MM.1S (cell line): ENCODE results near the gene DAAM2.

Experiments used
- DNase-seq: peaks from one replicate; pipeline ENCODE4 v3.0.0-alpha.2; 2015
- H2AFZ ChIP-seq: fragments of 300-600 bp; sonication (generic); 2 replicates; pipeline ENCODE4 v1.6.0; 2016; ENCODE audit warnings: antibody characterized with exemption, low read length
- H3F3A ChIP-seq: fragments of 300-600 bp; sonication (generic); 2 replicates; pipeline ENCODE4 v1.6.1; 2016; ENCODE audit warnings: mild to moderate bottlenecking, antibody characterized with exemption, low read length, moderate library complexity, mixed read lengths; ENCODE audit not compliant: insufficient read depth
- H3K27ac ChIP-seq: fragments of 300-600 bp; sonication (generic); 2 replicates; pipeline ENCODE4 v1.5.1; 2016; ENCODE audit warnings: mild to moderate bottlenecking, low read length
- H3K27me3 ChIP-seq: fragments of 300-600 bp; sonication (generic); replicated peaks from 2 replicates; pipeline ENCODE4 v1.6.0; 2016; ENCODE audit warnings: low read length; ENCODE audit not compliant: insufficient read depth
- H3K36me3 ChIP-seq: fragments of 300-600 bp; sonication (generic); replicated peaks from 2 replicates; pipeline ENCODE4 v1.6.1; 2016; ENCODE audit warnings: mild to moderate bottlenecking, low read length, mixed read lengths; ENCODE audit not compliant: insufficient read depth
- H3K4me1 ChIP-seq: fragments of 300-600 bp; sonication (generic); 2 replicates; pipeline ENCODE4 v1.6.1; 2016; ENCODE audit warnings: low read length, mixed read lengths
- H3K4me2 ChIP-seq: fragments of 300-600 bp; sonication (generic); 2 replicates; pipeline ENCODE4 v1.6.0; 2016; ENCODE audit warnings: low read depth, low read length
- H3K4me3 ChIP-seq: fragments of 300-600 bp; sonication (generic); 2 replicates; pipeline ENCODE4 v1.5.1; 2016; ENCODE audit warnings: low read length, mixed read lengths
- H3K79me2 ChIP-seq: fragments of 300-600 bp; sonication (generic); 2 replicates; pipeline ENCODE4 v1.6.1; 2016; ENCODE audit warnings: mixed run types, low read length, mixed read lengths
- H3K9ac ChIP-seq: fragments of 300-600 bp; sonication (generic); 2 replicates; pipeline ENCODE4 v1.6.1; 2016; ENCODE audit warnings: low read length, mixed read lengths
- H3K9me2 ChIP-seq: fragments of 300-600 bp; sonication (generic); replicated peaks from 2 replicates; pipeline ENCODE4 v1.6.1; 2016; ENCODE audit warnings: mild to moderate bottlenecking, low read length, mixed read lengths; ENCODE audit not compliant: insufficient read depth
- H3K9me3 ChIP-seq: fragments of 300-600 bp; sonication (generic); replicated peaks from 2 replicates; pipeline ENCODE4 v1.6.1; 2016; ENCODE audit warnings: mild to moderate bottlenecking, low read length, mixed read lengths; ENCODE audit not compliant: insufficient read depth
- H4K20me1 ChIP-seq: fragments of 300-600 bp; sonication (generic); 2 replicates; pipeline ENCODE4 v1.6.1; 2016; ENCODE audit warnings: mild to moderate bottlenecking, low read length, moderate library complexity, mixed read lengths; ENCODE audit not compliant: insufficient read depth
- EZH2 ChIP-seq: fragments of 300-600 bp; sonication (generic); optimal IDR thresholded peaks from 2 replicates; pipeline ENCODE3; 2017; ENCODE audit warnings: low read depth, mild to moderate bottlenecking, antibody characterized with exemption, low read length, mixed read lengths
- EZH2phosphoT487 ChIP-seq: fragments of 300-600 bp; sonication (generic); IDR thresholded peaks from 2 replicates; pipeline ENCODE4 v1.6.1; 2018; ENCODE audit warnings: antibody characterized with exemption, low read length
- TF ChIP-seq, protein P1 (sequence below): fragments of 300-600 bp; sonication (generic); IDR thresholded peaks from 2 replicates; pipeline ENCODE4 v1.5.1; 2016; ENCODE audit warnings: antibody characterized with exemption, low read length, mixed read lengths

DAAM2 gene

DNA sequence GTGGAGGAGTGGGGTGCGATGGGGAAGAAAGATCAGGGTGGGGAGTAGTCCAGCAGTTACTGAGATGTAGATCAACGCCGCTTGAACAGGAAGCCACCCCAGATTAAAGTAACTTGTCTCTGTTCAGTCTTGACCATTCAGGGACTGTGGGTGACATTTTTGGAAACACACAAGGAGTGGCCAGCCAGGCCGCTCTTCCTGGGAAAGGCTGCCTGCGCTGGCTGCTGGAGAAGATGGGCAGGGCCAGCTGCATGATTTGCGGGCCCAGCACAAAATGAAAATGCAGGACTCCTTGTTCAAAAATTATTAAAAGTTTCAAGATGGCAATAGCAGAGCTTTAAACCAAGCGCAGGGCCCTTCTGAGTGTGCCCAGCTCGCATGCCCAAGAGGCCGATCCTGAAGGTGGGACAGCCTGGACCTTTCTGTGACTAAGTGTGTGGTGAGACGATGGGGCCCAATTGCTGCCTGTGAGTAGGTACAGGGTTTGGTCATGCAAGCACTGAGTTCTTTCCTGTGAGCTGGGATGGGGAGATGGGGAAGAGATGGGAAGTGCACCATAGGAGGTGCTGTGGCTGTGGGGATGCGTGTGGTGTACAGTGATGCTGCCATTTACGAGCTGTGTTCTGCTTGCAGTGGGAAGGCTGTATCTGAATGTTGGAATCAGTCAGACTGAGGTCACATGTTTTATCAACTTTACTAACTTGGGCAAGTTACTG is 51.3 kb downstream of the DAAM2 start:
- Histone ChIP-seq H2AFZ (no peak overlapping the region), H3K36me3 (no peaks in the 10 kb centered on the region), H3K9me3 (no peaks in the 10 kb centered on the region), H3K4me1 (no peaks in the 10 kb centered on the region), H3F3A (no peaks in the 10 kb centered on the region), H3K9me2 (no peaks in the 10 kb centered on the region), H3K27me3 (no peaks in the 10 kb centered on the region), H3K4me2 (no peak overlapping the region), H4K20me1 (no peaks in the 10 kb centered on the region), H3K4me3 (no peak overlapping the region), H3K79me2 (no peaks in the 10 kb centered on the region), H3K9ac (no peak overlapping the region), H3K27ac (no peak overlapping the region)
- TF ChIP-seq EZH2phosphoT487 (no peak), EZH2 (no peak)
- TF ChIP-seq, protein P1, sequence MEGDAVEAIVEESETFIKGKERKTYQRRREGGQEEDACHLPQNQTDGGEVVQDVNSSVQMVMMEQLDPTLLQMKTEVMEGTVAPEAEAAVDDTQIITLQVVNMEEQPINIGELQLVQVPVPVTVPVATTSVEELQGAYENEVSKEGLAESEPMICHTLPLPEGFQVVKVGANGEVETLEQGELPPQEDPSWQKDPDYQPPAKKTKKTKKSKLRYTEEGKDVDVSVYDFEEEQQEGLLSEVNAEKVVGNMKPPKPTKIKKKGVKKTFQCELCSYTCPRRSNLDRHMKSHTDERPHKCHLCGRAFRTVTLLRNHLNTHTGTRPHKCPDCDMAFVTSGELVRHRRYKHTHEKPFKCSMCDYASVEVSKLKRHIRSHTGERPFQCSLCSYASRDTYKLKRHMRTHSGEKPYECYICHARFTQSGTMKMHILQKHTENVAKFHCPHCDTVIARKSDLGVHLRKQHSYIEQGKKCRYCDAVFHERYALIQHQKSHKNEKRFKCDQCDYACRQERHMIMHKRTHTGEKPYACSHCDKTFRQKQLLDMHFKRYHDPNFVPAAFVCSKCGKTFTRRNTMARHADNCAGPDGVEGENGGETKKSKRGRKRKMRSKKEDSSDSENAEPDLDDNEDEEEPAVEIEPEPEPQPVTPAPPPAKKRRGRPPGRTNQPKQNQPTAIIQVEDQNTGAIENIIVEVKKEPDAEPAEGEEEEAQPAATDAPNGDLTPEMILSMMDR, result no peak
- DNase-seq, result no peak

DNA sequence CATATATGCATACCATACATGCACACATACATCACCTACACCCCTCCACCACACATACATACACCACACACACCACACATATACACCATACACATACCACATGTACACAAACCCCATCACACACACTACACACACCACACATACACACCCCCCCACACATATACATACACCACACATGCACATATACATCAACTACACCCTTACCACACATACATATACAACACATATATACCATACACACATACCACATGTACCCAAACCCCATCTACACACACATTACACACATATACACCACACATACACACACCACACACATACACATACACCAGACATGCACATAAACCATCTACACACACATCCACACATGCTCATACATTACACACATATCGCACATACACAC is 52.7 kb downstream of the DAAM2 start:
- Histone ChIP-seq H3K79me2 (no peaks in the 10 kb centered on the region), H3K4me2 (no peak overlapping the region), H3K9me2 (no peaks in the 10 kb centered on the region), H3K27ac (no peak overlapping the region), H3K4me1 (no peaks in the 10 kb centered on the region), H3K4me3 (no peak overlapping the region), H3K9ac (no peak overlapping the region), H3K36me3 (no peaks in the 10 kb centered on the region), H3K9me3 (no peaks in the 10 kb centered on the region), H2AFZ (no peak overlapping the region), H4K20me1 (no peaks in the 10 kb centered on the region), H3K27me3 (no peaks in the 10 kb centered on the region), H3F3A (no peaks in the 10 kb centered on the region)
- DNase-seq, result no peak
- TF ChIP-seq, protein P1, result no peak
- TF ChIP-seq EZH2phosphoT487 (no peak), EZH2 (no peak)

DNA sequence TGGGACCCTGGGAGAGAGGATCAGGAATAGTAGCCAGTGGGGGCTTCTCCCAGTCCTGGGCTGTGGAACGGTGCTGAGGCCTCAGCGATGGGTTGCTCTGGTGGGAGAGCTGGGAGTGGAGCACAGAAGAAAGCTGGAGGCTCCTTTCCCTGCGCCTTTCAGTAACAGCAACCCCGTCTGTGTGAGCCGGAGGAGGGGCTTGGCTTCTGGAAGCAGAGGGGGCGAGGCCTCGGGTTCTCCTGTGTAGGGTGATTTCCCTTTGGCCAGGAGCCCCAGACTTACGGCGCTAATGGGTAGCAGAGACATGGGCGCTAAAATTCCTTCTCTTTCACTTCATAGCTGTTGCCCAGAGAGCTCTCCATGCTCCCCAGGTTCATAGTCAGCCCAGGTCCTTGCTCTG is 55.0 kb downstream of the DAAM2 start:
- no peak overlapping the region for H3K4me2 ChIP-seq
- no peaks in the 10 kb centered on the region for H3K4me1 ChIP-seq
- no peaks in the 10 kb centered on the region for H3K36me3 ChIP-seq
- no peaks in the 10 kb centered on the region for H3K9me3 ChIP-seq
- H3K79me2 ChIP-seq, result no peaks in the 10 kb centered on the region
- H3K9ac ChIP-seq, result no peak overlapping the region
- H3K27ac ChIP-seq, result no peak overlapping the region
- DNase-seq, result no peak
- no peaks in the 10 kb centered on the region for H3F3A ChIP-seq
- TF ChIP-seq EZH2phosphoT487, result no peak
- TF ChIP-seq, protein P1, result no peak
- no peaks in the 10 kb centered on the region for H3K27me3 ChIP-seq
- H3K9me2 ChIP-seq, result no peaks in the 10 kb centered on the region
- H3K4me3 ChIP-seq, result no peak overlapping the region
- no peak overlapping the region for H2AFZ ChIP-seq
- H4K20me1 ChIP-seq, result no peaks in the 10 kb centered on the region
